Upper lobe of left lung (tissue), 6 donors: Measurements from ENCODE around the gene MOV10L1. TPM values are rescaled to one million over a fixed set of nuclear protein-coding genes. Genes with fewer than 3 reads are reported as not detected.
"Not testable (repeated sequence)": the region's sequence is repeated elsewhere in the genome, so short reads cannot be mapped to it uniquely, and the experiment has no call there.

ENCODE experiments used
- ATAC-seq, 2 donors: fragments of 200-7000 bp; cut with Tn5 transposase; one replicate each; pipeline ENCODE4 v1.9.1; 2022; ENCODE audit warnings: mild to moderate bottlenecking in 2 of 2, moderate library complexity in 2 of 2; ENCODE audit not compliant: low FRiP score in 2 of 2
- DNase-seq, 2 donors: peaks; one replicate each; pipeline ENCODE4 v3.0.0-alpha.2; 2019 to 2020
- H3K27ac ChIP-seq, 4 donors: fragments of 200-600 bp; sonication (generic); one replicate each; pipeline ENCODE4 v1.5.1; 2016 to 2019
- H3K27me3 ChIP-seq, 4 donors: fragments of 200-600 bp; sonication (generic); one replicate each; pipeline ENCODE4 v1.5.1; 2017 to 2019
- H3K36me3 ChIP-seq, 4 donors: fragments of 200-600 bp; sonication (generic); one replicate each; pipeline ENCODE4 v1.5.1; 2016 to 2019
- H3K4me1 ChIP-seq, 4 donors: fragments of 200-600 bp; sonication (generic); one replicate each; pipeline ENCODE4 v1.5.1; 2018 to 2019
- H3K4me3 ChIP-seq, 4 donors: fragments of 200-600 bp; sonication (generic); one replicate each; pipeline ENCODE4 v1.5.1; 2017 to 2019; ENCODE audit warnings: mild to moderate bottlenecking in 2 of 4, moderate library complexity in 1 of 4
- H3K9me3 ChIP-seq, 4 donors: fragments of 200-600 bp; sonication (generic); one replicate each; pipeline ENCODE4 v1.5.1; 2018 to 2019
- CTCF ChIP-seq, 6 experiments: fragments of 450-650 bp in 4 of 6; fragments of 200-600 bp in 2 of 6; sonication (generic) in 2 of 6; IDR thresholded peaks; one replicate each; pipeline ENCODE4 v1.5.1; 2016 to 2019; ENCODE audit warnings: antibody characterized with exemption in 6 of 6
- EP300 ChIP-seq, 4 donors: sonication (generic); formaldehyde crosslinking; IDR thresholded peaks; one replicate each; pipeline ENCODE4 v1.5.1; 2017; ENCODE audit warnings: antibody characterized with exemption in 4 of 4, control low read depth in 2 of 4
- POLR2A ChIP-seq, 4 donors: fragments of 450-650 bp; IDR thresholded peaks; one replicate each; pipeline ENCODE4 v1.5.1; 2016 to 2017; ENCODE audit warnings: antibody characterized with exemption in 4 of 4, mild to moderate bottlenecking in 2 of 4
- POLR2AphosphoS5 ChIP-seq, 2 donors: sonication (generic); formaldehyde crosslinking; IDR thresholded peaks; one replicate each; pipeline ENCODE4 v1.5.1; 2017; ENCODE audit warnings: antibody characterized with exemption in 2 of 2
- WGBS, 2 donors: methylation state at CpG; one replicate each; pipeline ENCODE4 v1.1.5; 2017 to 2018; 5-methylcytosine and 5-hydroxymethylcytosine counted together
- total RNA-seq, 6 donors: library from RNA; depleted of rRNA in 4 of 6; stranded (reverse); fragments of >200 nt in 4 of 6; gene quantifications; one replicate each; pipeline versions ENCODE4 v1.1.0 to v1.2.1, GENCODE V29; 2016 to 2021
- donor health status: DM: no; HTN: no; CAD: no; lungs with moderate emphysema.
- donor health status: DM: no; HTN: yes; CAD: no; lungs with severe emphysema.

MOV10L1 gene
- total RNA-seq, 6 donors from 2014 or later = 0.47 to 3.1 (median 1.8) TPM; not detected in 1

GRCh38 chr22:50165436-50166123 is 75.8 kb downstream of the MOV10L1 start:
- 95% methylated on average over 9 to 28 of the region's 28 CpGs for WGBS, 2 donors
- peaks cover 0 to 14% (median 6%) of the 10 kb centered on the region in 4 donors for H3K27me3 ChIP-seq

GRCh38 chr22:50167689-50168489 is 78.1 kb downstream of the MOV10L1 start:
- Histone ChIP-seq H3K4me1 (peaks cover 7 to 19% (median 10%) of the 10 kb centered on the region in 4 donors), H3K4me3 (no peak overlapping the region), H3K27ac (no peak overlapping the region), H3K9me3 (no peaks in the 10 kb centered on the region), H3K27me3 (peaks cover 0 to 24% (median 9%) of the 10 kb centered on the region in 4 donors), H3K36me3 (no peaks in the 10 kb centered on the region)
- DNase-seq = no peak
- no peak for ATAC-seq
- TF ChIP-seq CTCF (IDR thresholded peaks at IDR 0.05) = no peak
- TF ChIP-seq POLR2A (IDR thresholded peaks at IDR 0.05) = no peak
- TF ChIP-seq EP300 (IDR thresholded peaks at IDR 0.05) = no peak
- TF ChIP-seq POLR2AphosphoS5 (IDR thresholded peaks at IDR 0.05) = no peak
- WGBS, 2 donors = 63% methylated on average over 11 of the region's 11 CpGs

More at GRCh38 chr22:50165436-50166123, 75.8 kb downstream of the MOV10L1 start:
- Histone ChIP-seq H3K4me1 (peaks cover under 1 to 9% (median 6%) of the 10 kb centered on the region in 4 donors), H3K27ac (no peak overlapping the region), H3K36me3 (no peaks in the 10 kb centered on the region), H3K9me3 (no peaks in the 10 kb centered on the region), H3K4me3 (no peak overlapping the region)
- TF ChIP-seq EP300 (IDR thresholded peaks at IDR 0.05) (no peak), POLR2A (IDR thresholded peaks at IDR 0.05) (no peak), CTCF (IDR thresholded peaks at IDR 0.05) (no peak), POLR2AphosphoS5 (IDR thresholded peaks at IDR 0.05) (no peak)
- no peak for ATAC-seq
- peak in 1 of 2 donors; percentile 56 for DNase-seq

- not testable (repeated sequence) for ATAC-seq, DNase-seq, H3K27ac ChIP-seq, H3K36me3 ChIP-seq, H3K4me3 ChIP-seq, H3K9me3 ChIP-seq
- WGBS, 2 donors = 73 to 74% methylated on average over 5 of the region's 5 CpGs
- peaks cover 0 to 24% (median 9%) of the 10 kb centered on the region in 4 donors for H3K27me3 ChIP-seq
- peaks cover 7 to 19% (median 10%) of the 10 kb centered on the region in 4 donors for H3K4me1 ChIP-seq
These were observed 78.8 kb downstream of the MOV10L1 start for GRCh38 chr22:50168490-50169180.

DNA sequence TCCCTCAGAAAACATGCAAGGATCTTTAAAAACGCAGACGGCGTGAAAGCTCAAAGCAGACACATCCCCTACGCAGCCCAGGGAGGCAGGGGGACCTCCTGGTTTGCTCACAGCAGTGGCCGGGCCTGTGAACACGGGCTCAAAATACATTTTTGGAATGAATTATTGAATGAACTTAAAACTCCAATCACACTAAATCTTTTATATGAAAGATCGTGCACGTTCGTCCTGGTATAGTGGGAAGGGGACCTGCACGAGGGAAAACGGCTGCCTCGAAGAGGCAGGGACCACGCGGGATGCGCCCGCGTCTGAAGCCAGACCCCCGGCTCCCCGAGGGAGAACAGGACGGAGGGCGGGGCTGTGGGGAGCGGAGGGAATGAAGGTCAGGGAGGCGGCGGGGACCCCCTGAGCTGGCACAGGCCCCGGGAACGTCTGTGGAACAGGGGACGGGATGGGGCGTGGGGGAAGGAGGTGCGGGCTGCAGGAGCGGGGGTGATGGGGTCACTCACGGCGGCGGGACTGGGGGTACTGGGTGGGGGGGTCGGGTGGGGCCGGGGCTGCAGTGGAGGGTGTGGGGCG is 79.5 kb downstream of the MOV10L1 start:
- no peak for DNase-seq
- TF ChIP-seq EP300 (IDR thresholded peaks at IDR 0.05) (no peak), CTCF (IDR thresholded peaks at IDR 0.05) (no peak), POLR2AphosphoS5 (IDR thresholded peaks at IDR 0.05) (no peak), POLR2A (IDR thresholded peaks at IDR 0.05) (no peak)
- Histone ChIP-seq H3K4me3 (peak overlapping the region in 3 of 4 donors; percentile 53 to 62 (median 62)), H3K27ac (no peak overlapping the region), H3K9me3 (no peaks in the 10 kb centered on the region), H3K4me1 (peaks cover 7 to 19% (median 10%) of the 10 kb centered on the region in 4 donors), H3K27me3 (peaks cover 0 to 24% (median 9%) of the 10 kb centered on the region in 4 donors), H3K36me3 (no peaks in the 10 kb centered on the region)
- WGBS, 2 donors = 13% methylated on average over 30 to 31 of the region's 36 CpGs
- ATAC-seq = peak in 1 of 2 donors; percentile 16
